GM12874 (cell line): ENCODE measurements around the gene TMEM231.

Experiments
- CTCF ChIP-seq: IDR thresholded peaks from 2 replicates; pipeline ENCODE4 v1.5.1; 2011; ENCODE audit warnings: low read depth, mild to moderate bottlenecking, control low read depth, low read length, moderate library complexity; ENCODE audit not compliant: insufficient read depth

The TMEM231 gene

GRCh38 chr16:75494661-75495075 lies 61.4 kb downstream of the TMEM231 start:
- TF ChIP-seq CTCF = no peak

GRCh38 chr16:75494184-75494583 lies 61.9 kb downstream of the TMEM231 start:
- TF ChIP-seq CTCF = no peak

- TF ChIP-seq CTCF = peak; percentile 49
These were observed 64.2 kb downstream of the TMEM231 start for GRCh38 chr16:75491876-75492275.

- TF ChIP-seq CTCF = no peak
These were observed 67.7 kb downstream of the TMEM231 start for GRCh38 chr16:75488322-75488721.
